WTC11 (cell line): ENCODE measurements around the gene C12orf43. TPM values are rescaled to one million over a fixed set of nuclear protein-coding genes. Genes with fewer than 3 reads are reported as not detected.

Source experiments
- AR ChIP-seq: fragments of 250-450 bp; sonication (Bioruptor Pico); IDR thresholded peaks from 2 replicates; pipeline ENCODE4 v1.9.0; 2021; ENCODE audit warnings: mild to moderate bottlenecking
- ATF2 ChIP-seq: sonication (generic); formaldehyde crosslinking; IDR thresholded peaks from 2 replicates; pipeline ENCODE4 v1.8.1; 2022; ENCODE audit warnings: low read depth, missing genetic modification reagents, borderline replicate concordance
- ATF6 ChIP-seq: sonication (generic); formaldehyde crosslinking; IDR thresholded peaks from 2 replicates; pipeline ENCODE4 v1.8.1; 2023; ENCODE audit warnings: mild to moderate bottlenecking, missing genetic modification reagents
- ETV6 ChIP-seq: sonication (generic); formaldehyde crosslinking; IDR thresholded peaks from 2 replicates; pipeline ENCODE4 v1.8.1; 2022; ENCODE audit warnings: mild to moderate bottlenecking, missing genetic modification reagents
- GRHL2 ChIP-seq: fragments of 250-450 bp; sonication (Bioruptor Pico); IDR thresholded peaks from 2 replicates; pipeline ENCODE4 v1.8.0; 2022; ENCODE audit warnings: mild to moderate bottlenecking, moderate library complexity; ENCODE audit not compliant: insufficient replicate concordance, severe bottlenecking
- HMGA2 ChIP-seq: fragments of 250-450 bp; sonication (Bioruptor Pico); IDR thresholded peaks from 2 replicates; pipeline ENCODE4 v1.4.0; 2021; ENCODE audit warnings: mild to moderate bottlenecking, moderate library complexity
- MAX ChIP-seq: sonication (generic); formaldehyde crosslinking; IDR thresholded peaks from 2 replicates; pipeline ENCODE4 v1.8.0; 2022; ENCODE audit warnings: mild to moderate bottlenecking, missing genetic modification reagents
- NFATC4 ChIP-seq: fragments of 250-450 bp; sonication (Bioruptor Pico); IDR thresholded peaks from 2 replicates; pipeline ENCODE4 v1.9.0; 2021; ENCODE audit warnings: mild to moderate bottlenecking
- NFE2L1 ChIP-seq: sonication (generic); formaldehyde crosslinking; IDR thresholded peaks from 2 replicates; pipeline ENCODE4 v1.8.1; 2023; ENCODE audit warnings: missing genetic modification reagents
- PRRX2 ChIP-seq: fragments of 250-450 bp; sonication (Bioruptor Pico); IDR thresholded peaks from 2 replicates; pipeline ENCODE4 v1.8.0; 2021; ENCODE audit warnings: mild to moderate bottlenecking
- SP1 ChIP-seq: sonication (generic); formaldehyde crosslinking; conservative IDR thresholded peaks from 2 replicates; pipeline ENCODE4 v1.8.1; 2022; ENCODE audit warnings: missing genetic modification reagents
- STAT6 ChIP-seq: sonication (generic); formaldehyde crosslinking; conservative IDR thresholded peaks from 2 replicates; pipeline ENCODE4 v1.8.1; 2023; ENCODE audit warnings: mild to moderate bottlenecking, low read depth, missing genetic modification reagents, moderate library complexity
- TCF7 ChIP-seq: sonication (generic); formaldehyde crosslinking; IDR thresholded peaks from 2 replicates; pipeline ENCODE4 v1.8.0; 2022; ENCODE audit warnings: mild to moderate bottlenecking, low read depth, missing genetic modification reagents, moderate library complexity
- TEAD1 ChIP-seq: sonication (generic); formaldehyde crosslinking; IDR thresholded peaks from 2 replicates; pipeline ENCODE4 v1.8.0; 2022; ENCODE audit warnings: mild to moderate bottlenecking, missing genetic modification reagents
- TEAD4 ChIP-seq: sonication (generic); formaldehyde crosslinking; IDR thresholded peaks from 2 replicates; pipeline ENCODE4 v1.8.0; 2022; ENCODE audit warnings: mild to moderate bottlenecking, missing genetic modification reagents
- USF1 ChIP-seq: sonication (generic); formaldehyde crosslinking; IDR thresholded peaks from 2 replicates; pipeline ENCODE4 v1.8.0; 2022; ENCODE audit warnings: mild to moderate bottlenecking, missing genetic modification reagents
- USF2 ChIP-seq: sonication (generic); formaldehyde crosslinking; IDR thresholded peaks from 2 replicates; pipeline ENCODE4 v1.8.1; 2023; ENCODE audit warnings: mild to moderate bottlenecking, missing genetic modification reagents, moderate library complexity
- ZBTB21 ChIP-seq: sonication (generic); formaldehyde crosslinking; IDR thresholded peaks from 2 replicates; pipeline ENCODE4 v1.8.1; 2023; ENCODE audit warnings: mild to moderate bottlenecking, missing genetic modification reagents, borderline replicate concordance
- ZNF138 ChIP-seq: sonication (generic); formaldehyde crosslinking; conservative IDR thresholded peaks from 2 replicates; pipeline ENCODE4 v1.8.1; 2022; ENCODE audit warnings: mild to moderate bottlenecking, moderate library complexity, missing genetic modification reagents
- ZNF317 ChIP-seq: sonication (generic); formaldehyde crosslinking; IDR thresholded peaks from 2 replicates; pipeline ENCODE4 v1.8.1; 2023; ENCODE audit warnings: low read depth, mild to moderate bottlenecking, moderate library complexity, missing genetic modification reagents, borderline replicate concordance
- ZNF423 ChIP-seq: fragments of 250-450 bp; sonication (Bioruptor Pico); IDR thresholded peaks from 2 replicates; pipeline ENCODE4 v2.1.2; 2022; ENCODE audit warnings: mild to moderate bottlenecking, moderate library complexity
- ZNF512 ChIP-seq: sonication (generic); formaldehyde crosslinking; IDR thresholded peaks from 2 replicates; pipeline ENCODE4 v1.8.1; 2022; ENCODE audit warnings: missing genetic modification reagents, borderline replicate concordance
- ZNF671 ChIP-seq: fragments of 250-450 bp; sonication (Bioruptor Pico); IDR thresholded peaks from 2 replicates; pipeline ENCODE4 v1.8.0; 2021; ENCODE audit warnings: mild to moderate bottlenecking
- ZSCAN18 ChIP-seq: fragments of 250-450 bp; sonication (Bioruptor Pico); IDR thresholded peaks from 2 replicates; pipeline ENCODE4 v2.1.2; 2022; ENCODE audit warnings: mild to moderate bottlenecking, moderate library complexity
- total RNA-seq: library from RNA; stranded (reverse); gene quantifications from 3 replicates; pipeline ENCODE4 v1.2.3, GENCODE V29; 2021

C12orf43 gene
- total RNA-seq, 1 experiment from 2014 or later, result 20.7 TPM

- TF ChIP-seq ZNF671 (no peak), AR (no peak), STAT6 (no peak), ETV6 (CRISPR knock-in tag) (0 out of 2 replicates have a peak, but pooled peaks have one; percentile 13), ZNF317 (CRISPR knock-in tag) (no peak), ZNF423 (no peak), ZBTB21 (CRISPR knock-in tag) (peak; percentile 56; the same call in 1 of the 2 replicates), HMGA2 (no peak), ZNF138 (CRISPR knock-in tag) (0 out of 2 replicates have a peak, but pooled peaks have one; percentile 39), TEAD1 (CRISPR knock-in tag) (no peak), USF2 (CRISPR knock-in tag) (no peak), ZSCAN18 (CRISPR knock-in tag) (no peak), PRRX2 (CRISPR knock-in tag) (no peak), ZNF512 (CRISPR knock-in tag) (no peak), USF1 (CRISPR knock-in tag) (no peak), ATF2 (no peak), MAX (CRISPR knock-in tag) (no peak), ATF6 (CRISPR knock-in tag) (no peak), SP1 (peak; percentile 56), GRHL2 (CRISPR knock-in tag) (no peak), NFATC4 (CRISPR knock-in tag) (no peak), NFE2L1 (CRISPR knock-in tag) (no peak), TCF7 (CRISPR knock-in tag) (no peak), TEAD4 (CRISPR knock-in tag) (no peak)
Measured at GRCh38 chr12:120999191-121000120, 16.8 kb downstream of the C12orf43 start (continued).
